GM18511 (cell line): ENCODE data around the gene EEPD1.

Experiments
- ATAC-seq: cut with Tn5 transposase; IDR thresholded peaks from one replicate; pipeline ENCODE4 v1.9.1; 2021; ENCODE audit warnings: mild to moderate bottlenecking, moderate library complexity; ENCODE audit not compliant: unreplicated experiment

EEPD1 gene

GRCh38 chr7:36154255-36155212 is 1.5 kb downstream of the EEPD1 start:
- ATAC-seq = no peak

GRCh38 chr7:36155811-36156361 is 2.8 kb downstream of the EEPD1 start:
- no peak for ATAC-seq

DNA sequence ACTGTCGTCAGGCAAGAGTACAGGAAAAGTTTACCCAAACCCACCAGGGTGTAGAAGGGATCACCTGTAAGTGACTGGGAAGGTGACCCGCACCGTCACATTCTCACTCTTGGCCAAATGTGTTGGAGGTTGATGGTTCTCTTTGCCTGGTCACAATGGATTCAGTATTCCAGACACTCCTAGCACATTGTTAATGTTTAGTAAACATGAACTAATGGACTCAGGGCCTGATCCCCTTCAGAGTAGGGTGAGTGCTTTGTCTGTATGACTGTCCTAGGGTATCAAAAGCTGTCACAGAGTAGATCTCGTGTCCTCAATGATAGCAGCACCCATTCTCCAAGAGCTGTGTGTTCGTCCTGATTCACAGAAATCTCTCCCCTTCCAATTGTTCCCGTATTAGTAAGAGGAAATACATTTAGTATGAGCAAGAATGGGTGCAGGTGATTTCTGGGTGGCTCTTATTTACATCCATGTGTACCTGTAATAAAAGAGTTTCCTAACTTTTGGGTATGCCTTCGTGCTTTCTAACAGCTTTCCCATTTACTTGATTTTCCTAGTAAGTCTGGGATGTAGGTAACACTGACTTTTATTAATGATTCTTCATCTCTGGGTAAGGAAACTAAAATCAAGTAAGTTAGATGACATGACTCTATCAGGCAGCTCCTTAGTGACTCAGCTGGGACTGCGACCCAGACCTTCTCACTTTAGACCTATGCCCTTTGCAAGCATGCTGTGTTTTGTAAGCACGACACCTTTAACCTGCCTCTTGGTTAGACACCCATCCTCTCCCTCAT is 4.7 kb downstream of the EEPD1 start:
- ATAC-seq = no peak

DNA sequence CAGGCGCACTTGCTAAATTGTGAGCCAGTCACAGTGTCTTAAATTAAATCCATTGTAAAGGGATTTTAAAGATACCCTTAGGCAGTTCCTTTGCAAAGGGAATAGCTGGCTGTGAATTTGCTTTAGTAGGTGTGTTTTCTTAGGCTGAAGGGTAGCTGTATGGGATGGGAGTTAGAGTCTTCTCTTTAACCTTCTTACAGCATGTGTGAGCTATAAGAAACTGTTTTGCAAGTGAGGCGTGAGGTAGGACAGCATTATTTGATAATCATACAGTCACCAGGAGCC is 5.2 kb downstream of the EEPD1 start:
- no peak for ATAC-seq

GRCh38 chr7:36159618-36160017 is 6.6 kb downstream of the EEPD1 start:
- no peak for ATAC-seq

DNA sequence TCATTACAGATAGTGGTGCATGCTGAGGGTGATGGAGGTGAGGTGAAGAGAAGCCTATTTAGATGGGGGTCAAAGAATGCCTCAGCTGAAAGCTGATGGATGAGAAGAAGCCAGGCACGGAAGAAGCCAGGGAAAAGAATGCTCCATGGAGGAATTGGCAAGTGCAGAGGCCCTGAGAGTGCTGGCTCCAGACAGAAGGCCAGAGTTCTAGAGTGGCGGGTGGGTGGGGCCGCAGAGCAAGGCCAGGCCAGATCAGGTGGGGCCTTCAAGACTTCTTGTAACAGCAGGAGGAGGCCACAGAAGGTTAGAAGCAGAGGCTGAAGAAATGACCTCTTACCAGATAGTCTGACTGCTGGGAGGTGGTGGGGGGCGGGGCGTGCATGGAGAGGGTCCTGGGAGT is 7.3 kb downstream of the EEPD1 start:
- ATAC-seq = no peak

DNA sequence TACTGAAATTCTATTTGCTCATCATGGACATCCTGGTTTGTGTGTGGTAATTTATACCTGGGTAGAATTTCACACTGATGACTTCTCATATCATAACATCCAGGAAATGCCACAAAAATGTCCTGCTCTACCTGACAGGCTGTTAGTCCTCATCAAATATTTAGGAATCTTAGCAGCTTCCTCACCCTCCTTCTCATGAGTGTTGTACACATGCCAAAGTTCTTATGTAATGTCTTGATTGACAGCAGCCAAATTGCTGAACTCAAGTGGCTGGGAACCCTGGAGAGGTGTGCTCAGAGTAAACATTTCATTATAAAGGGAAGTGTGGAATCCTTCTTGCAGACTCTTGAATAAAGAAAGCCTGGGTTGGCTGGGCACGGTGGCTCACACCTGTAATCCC is 8.9 kb downstream of the EEPD1 start:
- ATAC-seq = no peak

- ATAC-seq = no peak
These were observed 12.0 kb downstream of the EEPD1 start for GRCh38 chr7:36165059-36165458.

- no peak for ATAC-seq
These were observed 12.7 kb downstream of the EEPD1 start for GRCh38 chr7:36165802-36166201.

DNA sequence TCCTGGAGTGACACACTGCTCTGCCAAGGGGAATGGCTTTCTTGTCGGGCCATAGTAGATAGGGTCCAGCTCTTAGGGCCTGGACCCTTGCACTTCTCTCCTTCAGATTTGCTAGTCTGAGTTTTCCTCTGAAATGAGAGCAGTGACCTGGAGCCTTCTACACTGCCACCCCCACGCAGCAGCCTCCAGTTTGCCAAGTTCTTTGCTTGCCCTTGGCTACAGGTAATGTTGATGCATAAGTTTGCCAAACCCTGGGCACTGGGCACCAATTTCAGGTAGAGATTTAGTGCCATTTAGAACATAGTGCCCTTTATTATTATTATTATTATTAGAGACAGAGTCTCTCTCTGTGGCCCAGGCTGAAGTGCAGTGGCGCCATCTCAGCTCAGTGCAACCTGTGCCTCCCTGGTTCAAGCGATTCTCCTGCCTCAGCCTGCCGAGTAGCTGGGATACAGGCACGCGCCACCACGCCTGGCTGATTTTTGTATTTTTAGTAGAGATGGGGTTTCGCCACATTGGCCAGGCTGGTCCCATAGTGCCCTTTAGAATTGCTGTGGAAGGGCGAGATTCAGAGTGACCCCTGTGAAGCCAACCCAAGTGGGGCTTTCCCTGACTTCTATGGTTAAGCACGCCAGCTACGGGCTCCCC is 14.5 kb downstream of the EEPD1 start:
- no peak for ATAC-seq

- peak; percentile 75 for ATAC-seq
These were observed 18.4 kb downstream of the EEPD1 start for GRCh38 chr7:36171503-36171902.

GRCh38 chr7:36175886-36176285 is 22.8 kb downstream of the EEPD1 start:
- no peak for ATAC-seq

DNA sequence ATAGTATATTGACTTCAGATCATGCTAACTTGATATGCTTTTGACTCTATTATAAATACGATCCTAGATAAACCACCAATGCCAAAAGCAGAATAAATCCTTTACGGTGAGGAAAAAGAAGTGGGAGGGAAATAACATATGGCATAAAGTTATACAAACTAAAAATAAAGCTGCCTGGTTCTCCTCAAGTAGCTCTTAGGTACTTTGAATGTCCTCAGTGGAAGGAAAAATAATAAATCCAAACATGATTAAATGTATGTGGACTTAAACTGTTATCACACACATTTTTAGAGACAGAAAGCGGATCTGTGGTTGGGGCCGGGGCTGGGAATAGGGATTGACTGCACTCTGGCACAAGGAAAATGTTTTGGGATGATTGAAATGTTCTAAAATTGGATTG is 23.6 kb downstream of the EEPD1 start:
- ATAC-seq = no peak

DNA sequence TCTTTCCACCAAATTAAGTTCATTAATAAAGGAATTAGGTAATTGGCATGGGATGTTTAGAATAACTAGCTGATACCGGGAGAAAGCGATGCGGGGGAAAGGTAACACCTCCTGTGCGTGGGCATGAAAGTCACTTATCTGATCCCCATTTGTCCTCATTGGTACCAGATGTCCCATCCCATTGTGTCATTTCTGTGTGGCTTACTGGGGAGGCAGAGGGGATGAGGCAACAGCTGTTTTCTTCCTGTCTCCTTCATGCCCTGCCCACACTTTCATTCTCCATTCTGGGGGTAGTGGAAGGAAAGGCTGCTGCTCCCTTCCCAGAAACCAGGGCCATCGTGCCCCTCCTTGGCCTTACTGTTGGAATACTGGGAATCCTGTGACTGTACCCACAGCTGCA is 27.1 kb downstream of the EEPD1 start:
- ATAC-seq = no peak

DNA sequence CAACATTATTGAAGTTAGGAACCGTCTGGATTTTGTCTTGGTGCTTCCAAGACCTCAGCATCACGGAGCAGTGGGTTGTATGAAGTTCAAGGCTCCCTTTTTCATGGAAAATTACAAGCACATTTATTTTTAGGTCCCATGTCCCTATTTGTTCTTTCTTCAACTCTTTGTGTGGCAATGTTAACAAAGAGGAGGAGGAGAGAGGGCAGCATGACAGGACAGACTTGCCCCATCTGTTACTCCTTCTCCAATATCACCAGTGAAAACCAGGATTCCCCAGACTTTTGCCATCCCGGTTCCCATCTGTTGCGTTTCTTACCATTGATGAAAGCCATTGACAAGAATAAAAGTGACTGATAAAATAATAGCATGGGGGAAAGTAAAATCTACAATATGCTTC is 28.6 kb downstream of the EEPD1 start:
- no peak for ATAC-seq

- no peak for ATAC-seq
These were observed 30.0 kb downstream of the EEPD1 start for GRCh38 chr7:36182854-36183604.

GRCh38 chr7:36185092-36185491 is 32.0 kb downstream of the EEPD1 start:
- ATAC-seq = no peak

DNA sequence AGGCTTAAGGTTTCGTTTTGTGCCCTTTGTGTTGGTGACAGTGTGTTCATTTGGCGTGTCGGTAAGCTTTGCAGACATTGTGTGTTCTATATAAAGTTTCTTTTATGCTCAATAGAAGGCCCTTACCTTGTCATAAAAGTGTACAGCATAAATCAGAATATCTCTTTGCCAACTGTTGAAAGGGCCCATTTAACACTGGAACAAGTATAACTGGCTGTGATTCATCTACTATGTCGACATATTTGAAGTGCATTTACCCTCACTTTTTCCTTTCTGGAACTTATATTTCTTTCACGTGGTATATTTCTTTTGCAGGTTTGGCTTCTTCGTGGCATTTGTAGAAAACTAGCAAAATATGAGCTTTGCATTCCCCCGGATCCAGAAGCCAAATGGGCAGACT is 32.7 kb downstream of the EEPD1 start:
- no peak for ATAC-seq

- no peak for ATAC-seq
These were observed 33.5 kb downstream of the EEPD1 start for GRCh38 chr7:36186359-36187121.

DNA sequence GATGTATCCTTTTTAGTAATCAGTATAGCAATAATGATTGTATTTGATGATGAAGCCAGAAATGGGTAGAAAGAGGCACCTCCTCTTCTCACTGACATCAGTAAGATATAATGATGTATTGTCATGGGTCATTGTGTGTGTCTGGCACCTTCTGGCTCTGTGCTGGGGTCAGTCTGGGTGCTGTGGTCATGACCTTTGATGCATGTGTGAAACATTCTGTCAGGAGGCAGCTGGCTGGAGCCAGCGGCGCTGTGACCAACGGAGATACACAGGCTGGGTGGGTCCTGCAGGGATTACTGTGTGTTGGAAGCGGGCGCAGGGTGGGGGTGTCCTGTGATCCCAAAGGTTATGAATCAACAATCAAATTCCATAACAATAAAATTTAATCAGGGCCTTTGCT is 35.2 kb downstream of the EEPD1 start:
- ATAC-seq = no peak
